ENCODE measurements around the gene CCDC116.
"Not testable (repeated sequence)": the region's sequence is repeated elsewhere in the genome, so short reads cannot be mapped to it uniquely, and the experiment has no call there.

Gene CCDC116

GRCh38 chr22:21606775-21607174, 25.8 kb upstream of the CCDC116 start:
- no peak for DNase-seq (ENCODE audit: low read depth in 1 of 2, low spot score in 1 of 2)

GRCh38 chr22:21609556-21610157, 22.9 kb upstream of the CCDC116 start:
- not testable (repeated sequence) for DNase-seq (ENCODE audit: low read depth in 1 of 2, low spot score in 1 of 2)

- no peak for DNase-seq (ENCODE audit: low read depth in 1 of 2, low spot score in 1 of 2)
Observed at GRCh38 chr22:21611210-21611977, 21.2 kb upstream of the CCDC116 start.

GRCh38 chr22:21612858-21613257, 19.7 kb upstream of the CCDC116 start:
- DNase-seq (ENCODE audit: low read depth in 1 of 2, low spot score in 1 of 2): no peak

- no peak for DNase-seq (ENCODE audit: low read depth in 1 of 2, low spot score in 1 of 2)
Observed at GRCh38 chr22:21613553-21614233, 18.9 kb upstream of the CCDC116 start.

- no peak for DNase-seq (ENCODE audit: low read depth in 1 of 2, low spot score in 1 of 2)
Observed at GRCh38 chr22:21615731-21616130, 16.8 kb upstream of the CCDC116 start.

GRCh38 chr22:21617337-21617736, 15.2 kb upstream of the CCDC116 start:
- not testable (repeated sequence) for DNase-seq (ENCODE audit: low read depth in 1 of 2, low spot score in 1 of 2)

GRCh38 chr22:21621025-21621424, 11.5 kb upstream of the CCDC116 start:
- no peak for DNase-seq (ENCODE audit: low read depth in 1 of 2, low spot score in 1 of 2)

GRCh38 chr22:21622011-21622918, 10.3 kb upstream of the CCDC116 start:
- no peak for DNase-seq (ENCODE audit: low read depth in 1 of 2, low spot score in 1 of 2)

GRCh38 chr22:21622919-21623647, 9.5 kb upstream of the CCDC116 start:
- no peak for DNase-seq (ENCODE audit: low read depth in 1 of 2, low spot score in 1 of 2)

GRCh38 chr22:21623648-21623970, 9.0 kb upstream of the CCDC116 start:
- no peak for DNase-seq (ENCODE audit: low read depth in 1 of 2, low spot score in 1 of 2)

GRCh38 chr22:21624120-21624879, 8.3 kb upstream of the CCDC116 start:
- peak in 1 of 2 donors; percentile 27 for DNase-seq (ENCODE audit: low read depth in 1 of 2, low spot score in 1 of 2)

GRCh38 chr22:21624880-21625791, 7.4 kb upstream of the CCDC116 start:
- DNase-seq (ENCODE audit: low read depth in 1 of 2, low spot score in 1 of 2): no peak

GRCh38 chr22:21626073-21626734, 6.4 kb upstream of the CCDC116 start:
- DNase-seq (ENCODE audit: low read depth in 1 of 2, low spot score in 1 of 2): no peak

GRCh38 chr22:21626735-21627469, 5.7 kb upstream of the CCDC116 start:
- DNase-seq (ENCODE audit: low read depth in 1 of 2, low spot score in 1 of 2): no peak

GRCh38 chr22:21628386-21629254, 3.9 kb upstream of the CCDC116 start:
- no peak for DNase-seq (ENCODE audit: low read depth in 1 of 2, low spot score in 1 of 2)
